Stimulated activated memory B cell treated with anti-CD40 and anti-IgM and Interleukin-4, amounts not matched to agents 10 μg/mL and 1 μg/mL and 100 μg/mL, for 72 hours (primary cell): Measurements from ENCODE around the gene CDH23.

Experiments
- ATAC-seq: fragments of 150-1000 bp; cut with Tn5 transposase; 2 replicates; pipeline ENCODE4 v1.10.0; 2021
- H3K27ac Mint-ChIP-seq: one replicate; pipeline ENCODE4 v1.8.0; 2022; ENCODE audit warnings: mild to moderate bottlenecking, mixed read lengths
- H3K27me3 Mint-ChIP-seq: one replicate; pipeline ENCODE4 v1.8.0; 2022; ENCODE audit warnings: mixed read lengths
- H3K36me3 Mint-ChIP-seq: one replicate; pipeline ENCODE4 v1.8.0; 2022; ENCODE audit warnings: mixed read lengths
- H3K4me1 Mint-ChIP-seq: one replicate; pipeline ENCODE4 v1.8.0; 2022; ENCODE audit warnings: mixed read lengths
- H3K4me3 Mint-ChIP-seq: one replicate; pipeline ENCODE4 v1.8.0; 2022; ENCODE audit warnings: mild to moderate bottlenecking, moderate library complexity, mixed read lengths
- H3K9me3 Mint-ChIP-seq: one replicate; pipeline ENCODE4 v1.8.0; 2022; ENCODE audit warnings: mixed read lengths

Gene CDH23

GRCh38 chr10:71534568-71535194 lies 138.0 kb downstream of the CDH23 start:
- Mint-ChIP-seq H3K27me3 (peaks cover 9% of the 10 kb centered on the region), H3K9me3 (no peaks in the 10 kb centered on the region), H3K27ac (no peak overlapping the region), H3K36me3 (no peaks in the 10 kb centered on the region), H3K4me1 (no peaks in the 10 kb centered on the region), H3K4me3 (no peak overlapping the region)
- ATAC-seq = no peak

- Mint-ChIP-seq H3K9me3 (no peaks in the 10 kb centered on the region), H3K4me1 (no peaks in the 10 kb centered on the region), H3K4me3 (no peak overlapping the region), H3K27ac (no peak overlapping the region), H3K36me3 (no peaks in the 10 kb centered on the region), H3K27me3 (peaks cover 9% of the 10 kb centered on the region)
- ATAC-seq = no peak
These were observed 139.6 kb downstream of the CDH23 start for GRCh38 chr10:71536332-71536731.

GRCh38 chr10:71537125-71537524 lies 140.4 kb downstream of the CDH23 start:
- H3K27me3 Mint-ChIP-seq = peaks cover 9% of the 10 kb centered on the region

GRCh38 chr10:71537681-71538080 lies 141.0 kb downstream of the CDH23 start:
- Mint-ChIP-seq H3K4me3 (no peak overlapping the region), H3K27me3 (peaks cover 9% of the 10 kb centered on the region), H3K36me3 (no peaks in the 10 kb centered on the region), H3K9me3 (no peaks in the 10 kb centered on the region), H3K27ac (no peak overlapping the region), H3K4me1 (no peaks in the 10 kb centered on the region)
- no peak for ATAC-seq

More at GRCh38 chr10:71537125-71537524, 140.4 kb downstream of the CDH23 start:
- H3K27ac Mint-ChIP-seq = no peak overlapping the region
- H3K36me3 Mint-ChIP-seq = no peaks in the 10 kb centered on the region
- no peaks in the 10 kb centered on the region for H3K4me1 Mint-ChIP-seq
- H3K4me3 Mint-ChIP-seq = no peak overlapping the region
- H3K9me3 Mint-ChIP-seq = no peaks in the 10 kb centered on the region
- no peak for ATAC-seq

GRCh38 chr10:71538608-71539260 lies 142.0 kb downstream of the CDH23 start:
- H3K36me3 Mint-ChIP-seq = no peaks in the 10 kb centered on the region
- ATAC-seq = peak; percentile 22
- no peaks in the 10 kb centered on the region for H3K9me3 Mint-ChIP-seq
- H3K4me3 Mint-ChIP-seq = no peak overlapping the region
- H3K4me1 Mint-ChIP-seq = no peaks in the 10 kb centered on the region
- no peak overlapping the region for H3K27ac Mint-ChIP-seq
- H3K27me3 Mint-ChIP-seq = peaks cover 9% of the 10 kb centered on the region

- Mint-ChIP-seq H3K27me3 (peaks cover 9% of the 10 kb centered on the region), H3K4me3 (no peak overlapping the region), H3K36me3 (no peaks in the 10 kb centered on the region), H3K4me1 (no peaks in the 10 kb centered on the region), H3K27ac (no peak overlapping the region), H3K9me3 (no peaks in the 10 kb centered on the region)
- no peak for ATAC-seq
These were observed 142.9 kb downstream of the CDH23 start for GRCh38 chr10:71539442-71540118.

GRCh38 chr10:71542478-71542877 lies 145.8 kb downstream of the CDH23 start:
- Mint-ChIP-seq H3K4me3 (no peak overlapping the region), H3K36me3 (no peaks in the 10 kb centered on the region), H3K4me1 (no peaks in the 10 kb centered on the region), H3K27ac (no peak overlapping the region), H3K27me3 (no peaks in the 10 kb centered on the region), H3K9me3 (no peaks in the 10 kb centered on the region)
- ATAC-seq = no peak

GRCh38 chr10:71543608-71544170 lies 147.0 kb downstream of the CDH23 start:
- no peak for ATAC-seq
- Mint-ChIP-seq H3K36me3 (no peaks in the 10 kb centered on the region), H3K27ac (no peak overlapping the region), H3K4me3 (no peak overlapping the region), H3K9me3 (no peaks in the 10 kb centered on the region), H3K27me3 (no peaks in the 10 kb centered on the region), H3K4me1 (no peaks in the 10 kb centered on the region)

GRCh38 chr10:71545001-71545400 lies 148.3 kb downstream of the CDH23 start:
- ATAC-seq = no peak

GRCh38 chr10:71546220-71546619 lies 149.5 kb downstream of the CDH23 start:
- Mint-ChIP-seq H3K9me3 (no peaks in the 10 kb centered on the region), H3K4me1 (no peaks in the 10 kb centered on the region), H3K4me3 (no peak overlapping the region), H3K27me3 (no peaks in the 10 kb centered on the region), H3K36me3 (no peaks in the 10 kb centered on the region), H3K27ac (no peak overlapping the region)
- ATAC-seq = no peak

More at GRCh38 chr10:71545001-71545400, 148.3 kb downstream of the CDH23 start:
- no peak overlapping the region for H3K27ac Mint-ChIP-seq
- no peaks in the 10 kb centered on the region for H3K9me3 Mint-ChIP-seq
- no peaks in the 10 kb centered on the region for H3K4me1 Mint-ChIP-seq
- no peak overlapping the region for H3K4me3 Mint-ChIP-seq
- H3K36me3 Mint-ChIP-seq = no peaks in the 10 kb centered on the region
- no peaks in the 10 kb centered on the region for H3K27me3 Mint-ChIP-seq

- Mint-ChIP-seq H3K4me1 (no peaks in the 10 kb centered on the region), H3K27ac (no peak overlapping the region), H3K4me3 (no peak overlapping the region), H3K9me3 (no peaks in the 10 kb centered on the region), H3K27me3 (no peaks in the 10 kb centered on the region), H3K36me3 (no peaks in the 10 kb centered on the region)
- ATAC-seq = no peak
These were observed 150.6 kb downstream of the CDH23 start for GRCh38 chr10:71547312-71547711.

GRCh38 chr10:71547876-71548846 lies 151.4 kb downstream of the CDH23 start:
- no peak for ATAC-seq
- Mint-ChIP-seq H3K9me3 (no peaks in the 10 kb centered on the region), H3K4me3 (no peak overlapping the region)

GRCh38 chr10:71549766-71550533 lies 153.2 kb downstream of the CDH23 start:
- H3K27me3 Mint-ChIP-seq = peaks cover 17% of the 10 kb centered on the region
- ATAC-seq = no peak
- H3K4me1 Mint-ChIP-seq = no peaks in the 10 kb centered on the region
- H3K36me3 Mint-ChIP-seq = no peaks in the 10 kb centered on the region
- no peak overlapping the region for H3K4me3 Mint-ChIP-seq
- no peak overlapping the region for H3K27ac Mint-ChIP-seq
- H3K9me3 Mint-ChIP-seq = no peaks in the 10 kb centered on the region

More at GRCh38 chr10:71547876-71548846, 151.4 kb downstream of the CDH23 start:
- Mint-ChIP-seq H3K27ac (no peak overlapping the region), H3K27me3 (peaks cover under 1% of the 10 kb centered on the region), H3K4me1 (no peaks in the 10 kb centered on the region), H3K36me3 (no peaks in the 10 kb centered on the region)

GRCh38 chr10:71550628-71551027 lies 153.9 kb downstream of the CDH23 start:
- Mint-ChIP-seq H3K4me1 (no peaks in the 10 kb centered on the region), H3K4me3 (no peak overlapping the region), H3K27me3 (peaks cover 19% of the 10 kb centered on the region)

More at GRCh38 chr10:71550628-71551027, 153.9 kb downstream of the CDH23 start:
- Mint-ChIP-seq H3K36me3 (no peaks in the 10 kb centered on the region), H3K27ac (no peak overlapping the region), H3K9me3 (no peaks in the 10 kb centered on the region)
- ATAC-seq = no peak
